RPMI8226 (cell line): ENCODE results near the gene GKN1.

ENCODE experiments used
- DNase-seq: peaks from one replicate; pipeline ENCODE4 v3.0.0-alpha.2; 2015

GKN1 gene

GRCh38 chr2:69011611-69012157 lies 37.2 kb downstream of the GKN1 start:
- DNase-seq, result no peak

GRCh38 chr2:69012310-69013141 lies 38.1 kb downstream of the GKN1 start:
- DNase-seq, result peak; percentile 40

- DNase-seq, result no peak
Observed at GRCh38 chr2:69013142-69013839, 38.9 kb downstream of the GKN1 start, which contains the start of gene ANTXR1. ANTXR1 (plus strand) TSS chr2:69013179; CDS start chr2:69013500, 321 bp downstream.

- DNase-seq, result no peak
Observed at GRCh38 chr2:69013840-69014821, 39.7 kb downstream of the GKN1 start.

- DNase-seq, result no peak
Observed at GRCh38 chr2:69017080-69017479, 42.6 kb downstream of the GKN1 start.

- DNase-seq, result no peak
Observed at GRCh38 chr2:69017835-69018234, 43.4 kb downstream of the GKN1 start.

GRCh38 chr2:69018678-69019095 lies 44.3 kb downstream of the GKN1 start:
- DNase-seq, result no peak

GRCh38 chr2:69020496-69021426 lies 46.3 kb downstream of the GKN1 start:
- DNase-seq, result no peak

- DNase-seq, result no peak
Observed at GRCh38 chr2:69021727-69022126, 47.3 kb downstream of the GKN1 start.

GRCh38 chr2:69022548-69022947 lies 48.1 kb downstream of the GKN1 start:
- no peak for DNase-seq

- no peak for DNase-seq
Observed at GRCh38 chr2:69023236-69023635, 48.8 kb downstream of the GKN1 start.

- peak; percentile 64 for DNase-seq
Observed at GRCh38 chr2:69026026-69026425, 51.6 kb downstream of the GKN1 start.

GRCh38 chr2:69026691-69027459 lies 52.4 kb downstream of the GKN1 start:
- no peak for DNase-seq
